Endodermal cell (in vitro differentiated cells): ENCODE measurements around the gene E2F2. TPM values are rescaled to one million over a fixed set of nuclear protein-coding genes. Genes with fewer than 3 reads are reported as not detected.
"Not testable (repeated sequence)": the region's sequence is repeated elsewhere in the genome, so short reads cannot be mapped to it uniquely, and the experiment has no call there.

Experiments used
- DNase-seq: peaks from one replicate; pipeline ENCODE4 v3.0.0-alpha.2; 2017
- H3K27ac ChIP-seq: 2 replicates; pipeline ENCODE4 v1.5.1; 2013; ENCODE audit warnings: mild to moderate bottlenecking, low read depth, low read length, moderate library complexity
- H3K27me3 ChIP-seq: 2 replicates; pipeline ENCODE4 v1.6.1; 2013; ENCODE audit warnings: mild to moderate bottlenecking, low read length, moderate library complexity; ENCODE audit not compliant: insufficient read depth, control insufficient read depth, poor library complexity, severe bottlenecking
- H3K36me3 ChIP-seq: 2 replicates; pipeline ENCODE4 v1.7.0; 2013; ENCODE audit warnings: mild to moderate bottlenecking, low read length, moderate library complexity; ENCODE audit not compliant: control insufficient read depth, insufficient read depth
- H3K4me1 ChIP-seq: one replicate; pipeline ENCODE4 v1.7.0; 2013; ENCODE audit warnings: low read length; ENCODE audit not compliant: control insufficient read depth, insufficient read depth
- H3K4me3 ChIP-seq: 2 replicates; pipeline ENCODE4 v1.5.1; 2013; ENCODE audit warnings: mild to moderate bottlenecking, low read length, moderate library complexity
- H3K9ac ChIP-seq: 2 replicates; pipeline ENCODE4 v1.6.1; 2013; ENCODE audit warnings: mild to moderate bottlenecking, low read length, moderate library complexity; ENCODE audit not compliant: poor library complexity, severe bottlenecking; ENCODE audit errors: extremely low read depth
- H3K9me3 ChIP-seq: 2 replicates; pipeline ENCODE4 v1.6.1; 2013; ENCODE audit warnings: mild to moderate bottlenecking, low read length, moderate library complexity; ENCODE audit not compliant: control insufficient read depth
- H3K27ac Mint-ChIP-seq: 2 replicates; pipeline ENCODE4 v1.8.0; 2020; ENCODE audit warnings: mixed read lengths
- H3K27me3 Mint-ChIP-seq: 2 replicates; pipeline ENCODE4 v1.8.0; 2021; ENCODE audit warnings: mild to moderate bottlenecking, mixed read lengths; ENCODE audit not compliant: insufficient read depth
- H3K36me3 Mint-ChIP-seq: 2 replicates; pipeline ENCODE4 v1.8.0; 2020; ENCODE audit warnings: low read depth, mixed read lengths
- H3K4me1 Mint-ChIP-seq: 2 replicates; pipeline ENCODE4 v1.8.0; 2020; ENCODE audit warnings: mixed read lengths
- H3K4me3 Mint-ChIP-seq: 2 replicates; pipeline ENCODE4 v1.8.0; 2020; ENCODE audit warnings: mild to moderate bottlenecking, moderate library complexity, mixed read lengths
- H3K9me3 Mint-ChIP-seq: 2 replicates; pipeline ENCODE4 v1.8.0; 2020; ENCODE audit warnings: mild to moderate bottlenecking, mixed read lengths
- CTCF ChIP-seq: fragments of 200-600 bp; sonication (generic); conservative IDR thresholded peaks from 2 replicates; pipeline ENCODE4 v1.5.0; 2021; ENCODE audit warnings: antibody characterized with exemption, mild to moderate bottlenecking
- WGBS, 2 experiments: methylation state at CpG; one replicate each; pipeline versions ENCODE4 v1.1.5 to v1.1.7; 2013; ENCODE audit warnings: missing lambda C conversion rate in 2 of 2, mixed read lengths in 1 of 2; ENCODE audit not compliant: insufficient coverage in 1 of 2, insufficient read length in 1 of 2; 5-methylcytosine and 5-hydroxymethylcytosine counted together
- total RNA-seq, 2 donors: library from RNA; stranded (reverse); fragmentation: NEBNext Ultra II Directional in 1 of 2; extraction: Animal tissue kit (Norgen Biotek cat#: 25700) in 1 of 2; gene quantifications; 2 replicates in 1 of 2; 3 replicates in 1 of 2; pipeline ENCODE4 v1.2.1, GENCODE V29; 2021

The E2F2 gene
- total RNA-seq, 2 donors from 2014 or later, result 7.3 to 9.8 TPM

- H3K27me3 Mint-ChIP-seq, result peaks cover 1% of the 10 kb centered on the region
- H3K9me3 Mint-ChIP-seq, result no peaks in the 10 kb centered on the region
- no peaks in the 10 kb centered on the region for H3K4me1 Mint-ChIP-seq
- Histone ChIP-seq H3K4me3 (no peak overlapping the region), H3K4me1 (no peaks in the 10 kb centered on the region), H3K9ac (no peak overlapping the region), H3K9me3 (no peaks in the 10 kb centered on the region), H3K27ac (no peak overlapping the region), H3K27me3 (no peaks in the 10 kb centered on the region), H3K36me3 (no peaks in the 10 kb centered on the region)
- TF ChIP-seq CTCF, result no peak
- no peak overlapping the region for H3K27ac Mint-ChIP-seq
- H3K36me3 Mint-ChIP-seq, result no peaks in the 10 kb centered on the region
- 77 to 78% methylated on average over 3 to 7 of the region's 7 CpGs for WGBS, 2 experiments
- H3K4me3 Mint-ChIP-seq, result no peak overlapping the region
- no peak for DNase-seq
Measured at GRCh38 chr1:23496490-23497181, 34.4 kb downstream of the E2F2 start.

GRCh38 chr1:23494836-23495235 lies 36.2 kb downstream of the E2F2 start:
- peaks cover 17% of the 10 kb centered on the region for H3K27me3 Mint-ChIP-seq
- H3K36me3 ChIP-seq, H3K9ac ChIP-seq, H3K9me3 ChIP-seq, H3K4me1 Mint-ChIP-seq, H3K27ac ChIP-seq, H3K27ac Mint-ChIP-seq, H3K4me1 ChIP-seq, H3K4me3 Mint-ChIP-seq, H3K36me3 Mint-ChIP-seq, H3K9me3 Mint-ChIP-seq, H3K4me3 ChIP-seq, H3K27me3 ChIP-seq, DNase-seq: not testable (repeated sequence)
- WGBS, 2 experiments, result 88 to 91% methylated on average over 4 to 6 of the region's 6 CpGs

GRCh38 chr1:23492776-23493175 lies 38.3 kb downstream of the E2F2 start:
- H3K27me3 Mint-ChIP-seq, result peaks cover 24% of the 10 kb centered on the region
- DNase-seq, H3K9me3 Mint-ChIP-seq: not testable (repeated sequence)

GRCh38 chr1:23492132-23492720 lies 38.8 kb downstream of the E2F2 start:
- H3K27ac ChIP-seq, result no peak overlapping the region
- H3K4me1 ChIP-seq, result no peaks in the 10 kb centered on the region
- Mint-ChIP-seq H3K4me3 (no peak overlapping the region), H3K36me3 (no peaks in the 10 kb centered on the region), H3K27me3 (peaks cover 27% of the 10 kb centered on the region), H3K27ac (no peak overlapping the region), H3K9me3 (no peaks in the 10 kb centered on the region), H3K4me1 (no peaks in the 10 kb centered on the region)
- no peak for TF ChIP-seq CTCF
- WGBS, 2 experiments, result 92 to 100% methylated on average over 1 to 3 of the region's 3 CpGs
- no peak overlapping the region for H3K9ac ChIP-seq
- H3K4me3 ChIP-seq, result no peak overlapping the region
- H3K36me3 ChIP-seq, result no peaks in the 10 kb centered on the region
- H3K9me3 ChIP-seq, result no peaks in the 10 kb centered on the region
- no peaks in the 10 kb centered on the region for H3K27me3 ChIP-seq
- no peak for DNase-seq

More at GRCh38 chr1:23492776-23493175, 38.3 kb downstream of the E2F2 start:
- not testable (repeated sequence) for H3K4me1 ChIP-seq, H3K36me3 Mint-ChIP-seq, H3K36me3 ChIP-seq, H3K4me3 Mint-ChIP-seq, H3K27ac ChIP-seq, H3K27ac Mint-ChIP-seq, H3K27me3 ChIP-seq, H3K4me3 ChIP-seq, H3K4me1 Mint-ChIP-seq, H3K9me3 ChIP-seq, H3K9ac ChIP-seq
- WGBS, 2 experiments, result 73 to 95% methylated on average over 5 to 6 of the region's 6 CpGs
